Keratinocyte (primary cell): ENCODE results near the gene SPATA2.

Experiments
- EZH2 ChIP-seq: IDR thresholded peaks from one replicate; pipeline ENCODE4 v1.6.1; 2012; ENCODE audit warnings: inconsistent platforms, mild to moderate bottlenecking, low read length, moderate library complexity
- TF ChIP-seq, protein P1 (sequence below), 3 experiments: IDR thresholded peaks in 1 of 3; conservative IDR thresholded peaks in 1 of 3; optimal IDR thresholded peaks in 1 of 3; 2 replicates in 2 of 3; 3 replicates in 1 of 3; pipeline versions ENCODE3 to v1.5.1; 2011; ENCODE audit warnings: low read length in 3 of 3, mild to moderate bottlenecking in 3 of 3, moderate library complexity in 2 of 3, control low read depth in 1 of 3, inconsistent platforms in 1 of 3; ENCODE audit not compliant: insufficient read depth in 2 of 3; ENCODE audit errors: extremely low read depth in 1 of 3

DNA sequence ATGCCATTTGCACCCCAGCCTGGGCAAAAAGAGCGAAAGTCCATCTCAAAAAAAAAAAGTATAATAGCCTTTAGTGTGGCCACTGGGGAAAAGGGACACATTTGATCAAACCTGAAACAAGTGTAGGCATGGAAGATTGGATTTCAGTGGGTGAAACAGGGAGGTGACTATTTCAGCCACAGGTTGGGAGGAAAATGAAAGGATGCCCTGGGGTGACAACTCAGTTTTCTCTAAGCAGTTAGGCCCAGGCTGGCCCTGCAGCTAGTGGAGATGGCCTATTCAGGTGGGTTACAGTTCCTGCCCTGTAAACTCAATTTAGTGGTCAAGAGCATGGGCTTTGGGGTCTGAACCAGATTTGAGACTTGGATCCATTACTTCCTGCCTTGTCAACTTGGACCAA lies 36.4 kb downstream of the SPATA2 start:
- TF ChIP-seq, protein P1, sequence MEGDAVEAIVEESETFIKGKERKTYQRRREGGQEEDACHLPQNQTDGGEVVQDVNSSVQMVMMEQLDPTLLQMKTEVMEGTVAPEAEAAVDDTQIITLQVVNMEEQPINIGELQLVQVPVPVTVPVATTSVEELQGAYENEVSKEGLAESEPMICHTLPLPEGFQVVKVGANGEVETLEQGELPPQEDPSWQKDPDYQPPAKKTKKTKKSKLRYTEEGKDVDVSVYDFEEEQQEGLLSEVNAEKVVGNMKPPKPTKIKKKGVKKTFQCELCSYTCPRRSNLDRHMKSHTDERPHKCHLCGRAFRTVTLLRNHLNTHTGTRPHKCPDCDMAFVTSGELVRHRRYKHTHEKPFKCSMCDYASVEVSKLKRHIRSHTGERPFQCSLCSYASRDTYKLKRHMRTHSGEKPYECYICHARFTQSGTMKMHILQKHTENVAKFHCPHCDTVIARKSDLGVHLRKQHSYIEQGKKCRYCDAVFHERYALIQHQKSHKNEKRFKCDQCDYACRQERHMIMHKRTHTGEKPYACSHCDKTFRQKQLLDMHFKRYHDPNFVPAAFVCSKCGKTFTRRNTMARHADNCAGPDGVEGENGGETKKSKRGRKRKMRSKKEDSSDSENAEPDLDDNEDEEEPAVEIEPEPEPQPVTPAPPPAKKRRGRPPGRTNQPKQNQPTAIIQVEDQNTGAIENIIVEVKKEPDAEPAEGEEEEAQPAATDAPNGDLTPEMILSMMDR (optimal IDR thresholded peaks at IDR 0.05 in 1 of 3, IDR thresholded peaks at IDR 0.05 in 1 of 3, conservative IDR thresholded peaks at IDR 0.05 in 1 of 3; ENCODE audit: extremely low read depth in 1 of 3, insufficient read depth in 2 of 3, low read length in 3 of 3) = no peak
- no peak for TF ChIP-seq EZH2
